Measurements from ENCODE around the gene PDZD2. TPM values are rescaled to one million over a fixed set of nuclear protein-coding genes. Genes with fewer than 3 reads are reported as not detected.

PDZD2 gene
- total RNA-seq, 2 experiments from 2014 or later, result 1.3 to 1.8 TPM

GRCh38 chr5:32153723-32154122, 514.8 kb downstream of the PDZD2 start:
- no peak for ATAC-seq (ENCODE audit: poor library complexity)
- Histone ChIP-seq H3K27ac (ENCODE audit: low read depth in 1 of 2, low read length in 2 of 2) (no peak overlapping the region), H3K9me3 (ENCODE audit: control insufficient read depth in 1 of 2, insufficient read depth in 1 of 2, low read length in 2 of 2) (no peaks in the 10 kb centered on the region), H3K27me3 (ENCODE audit: control insufficient read depth in 1 of 2, insufficient read depth in 2 of 2, low read length in 2 of 2) (no peaks in the 10 kb centered on the region), H3K4me3 (ENCODE audit: low read length) (no peak overlapping the region), H3K4me1 (ENCODE audit: insufficient read depth, low read length) (peaks cover 30% of the 10 kb centered on the region), H3K36me3 (ENCODE audit: insufficient read depth, low read length) (peaks cover 7% of the 10 kb centered on the region)
- DNase-seq, result no peak
- ChIA-PET CTCF (no interaction called here), POLR2A (no interaction called here)
- no peak for TF ChIP-seq CTCF (IDR thresholded peaks at IDR 0.05)
- H3K27me3 Mint-ChIP-seq, result no peaks in the 10 kb centered on the region
- H3K4me3 Mint-ChIP-seq, result peak overlapping the region; percentile 27
- H3K27ac Mint-ChIP-seq, result no peak overlapping the region
- H3K9me3 Mint-ChIP-seq, result no peaks in the 10 kb centered on the region
- intact Hi-C loops (cut with DNase I, micrococcal nuclease), result no loop called here
- H3K36me3 Mint-ChIP-seq (ENCODE audit: low read depth), result peaks cover 28% of the 10 kb centered on the region
- peaks cover 50% of the 10 kb centered on the region for H3K4me1 Mint-ChIP-seq (ENCODE audit: low read depth)

- Histone ChIP-seq H3K4me3 (ENCODE audit: low read length) (no peak overlapping the region), H3K27ac (ENCODE audit: low read depth in 1 of 2, low read length in 2 of 2) (no peak overlapping the region), H3K36me3 (ENCODE audit: insufficient read depth, low read length) (peaks cover 5% of the 10 kb centered on the region), H3K9me3 (ENCODE audit: control insufficient read depth in 1 of 2, insufficient read depth in 1 of 2, low read length in 2 of 2) (no peaks in the 10 kb centered on the region), H3K4me1 (ENCODE audit: insufficient read depth, low read length) (peaks cover 29% of the 10 kb centered on the region), H3K27me3 (ENCODE audit: control insufficient read depth in 1 of 2, insufficient read depth in 2 of 2, low read length in 2 of 2) (no peaks in the 10 kb centered on the region)
- intact Hi-C loops (cut with DNase I, micrococcal nuclease), result no loop called here
- Mint-ChIP-seq H3K4me1 (ENCODE audit: low read depth) (peaks cover 39% of the 10 kb centered on the region), H3K27ac (no peak overlapping the region), H3K9me3 (no peaks in the 10 kb centered on the region), H3K27me3 (no peaks in the 10 kb centered on the region), H3K4me3 (no peak overlapping the region), H3K36me3 (ENCODE audit: low read depth) (peaks cover 21% of the 10 kb centered on the region)
- ChIA-PET CTCF (interaction anchor here (0.6 kb wide), 1 partner anchor 15 kb away, joined by 3 read pairs; no protein-coding TSS in a partner anchor), POLR2A (interaction anchor here (1.3 kb wide), 1 partner anchor 19 kb away, joined by 3 read pairs; the partner anchor contains the start of gene GOLPH3)
- TF ChIP-seq CTCF (IDR thresholded peaks at IDR 0.05), result no peak
- DNase-seq (no peak), ATAC-seq (ENCODE audit: poor library complexity) (no peak)
Observed at GRCh38 chr5:32155211-32155610, 516.3 kb downstream of the PDZD2 start.

- ChIA-PET CTCF (no interaction called here), POLR2A (no interaction called here)
- H3K4me3 Mint-ChIP-seq, result no peak overlapping the region
- Histone ChIP-seq H3K9me3 (ENCODE audit: control insufficient read depth in 1 of 2, insufficient read depth in 1 of 2, low read length in 2 of 2) (no peaks in the 10 kb centered on the region), H3K4me1 (ENCODE audit: insufficient read depth, low read length) (peaks cover 34% of the 10 kb centered on the region), H3K4me3 (ENCODE audit: low read length) (no peak overlapping the region), H3K36me3 (ENCODE audit: insufficient read depth, low read length) (peaks cover 7% of the 10 kb centered on the region), H3K27ac (ENCODE audit: low read depth in 1 of 2, low read length in 2 of 2) (no peak overlapping the region), H3K27me3 (ENCODE audit: control insufficient read depth in 1 of 2, insufficient read depth in 2 of 2, low read length in 2 of 2) (no peaks in the 10 kb centered on the region)
- no peaks in the 10 kb centered on the region for H3K9me3 Mint-ChIP-seq
- DNase-seq, result no peak
- intact Hi-C loops (cut with DNase I, micrococcal nuclease), result no loop called here
- H3K27me3 Mint-ChIP-seq, result no peaks in the 10 kb centered on the region
- peaks cover 37% of the 10 kb centered on the region for H3K4me1 Mint-ChIP-seq (ENCODE audit: low read depth)
- no peak for TF ChIP-seq CTCF (IDR thresholded peaks at IDR 0.05)
- no peak for ATAC-seq (ENCODE audit: poor library complexity)
- peaks cover 26% of the 10 kb centered on the region for H3K36me3 Mint-ChIP-seq (ENCODE audit: low read depth)
- no peak overlapping the region for H3K27ac Mint-ChIP-seq
Observed at GRCh38 chr5:32156635-32157034, 517.7 kb downstream of the PDZD2 start.
